NCI-H1930 (cell line): ENCODE data around the gene ARL14.

Experiments used
- DNase-seq, 2 experiments: peaks; one replicate each; lab custom pipeline; 2025; lab: John Stamatoyannopoulos, UW

The ARL14 gene

DNA sequence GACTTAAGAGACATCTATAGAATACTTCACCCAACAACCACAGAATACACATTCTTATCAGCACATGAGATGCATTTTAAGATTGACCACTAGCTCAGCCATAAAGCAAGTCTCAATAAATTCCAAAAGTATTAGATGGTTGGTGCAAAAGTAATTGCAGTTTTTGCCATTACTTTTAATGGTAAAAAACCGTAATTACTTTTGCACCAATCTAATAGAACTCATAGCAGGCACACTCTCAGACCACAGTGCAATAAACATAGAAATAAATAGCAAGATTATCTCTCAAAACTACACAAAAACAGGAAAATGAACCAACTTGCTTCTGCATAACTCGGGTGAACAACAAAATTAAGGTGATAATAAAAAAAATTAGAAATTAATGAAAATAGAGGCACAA lies 45.4 kb downstream of the ARL14 start:
- DNase-seq: no peak

- DNase-seq: no peak
Observed at GRCh38 chr3:160725338-160725737, 48.4 kb downstream of the ARL14 start.
